Progenitor cell of endocrine pancreas (in vitro differentiated cells): ENCODE results near the gene ZDHHC24. TPM values are rescaled to one million over a fixed set of nuclear protein-coding genes. Genes with fewer than 3 reads are reported as not detected.

Experiments
- DNase-seq: peaks from one replicate; pipeline ENCODE4 v3.0.0; 2021; ENCODE audit warnings: low spot score; ENCODE audit not compliant: unreplicated experiment
- H3K27ac Mint-ChIP-seq: 2 replicates; pipeline ENCODE4 v1.8.0; 2021; ENCODE audit warnings: mild to moderate bottlenecking, moderate library complexity, mixed read lengths
- H3K27me3 Mint-ChIP-seq: 2 replicates; pipeline ENCODE4 v1.8.0; 2021; ENCODE audit warnings: mixed read lengths
- H3K36me3 Mint-ChIP-seq: 2 replicates; pipeline ENCODE4 v1.8.0; 2022; ENCODE audit warnings: mixed read lengths; ENCODE audit not compliant: insufficient read depth
- H3K4me1 Mint-ChIP-seq: 2 replicates; pipeline ENCODE4 v1.8.0; 2021; ENCODE audit warnings: low read depth, mixed read lengths
- H3K4me3 Mint-ChIP-seq: 2 replicates; pipeline ENCODE4 v1.8.0; 2021; ENCODE audit warnings: low read depth, mild to moderate bottlenecking, moderate library complexity, mixed read lengths
- H3K9me3 Mint-ChIP-seq: 2 replicates; pipeline ENCODE4 v1.8.0; 2021; ENCODE audit warnings: low read depth, mixed read lengths
- total RNA-seq: library from RNA; stranded (reverse); gene quantifications from 2 replicates; pipeline ENCODE4 v1.2.1, GENCODE V29; 2021
- TF ChIP-seq, protein P1 (sequence below): fragments of 200-600 bp; sonication (generic); IDR thresholded peaks from one replicate; pipeline ENCODE4 v1.5.0; 2021; ENCODE audit warnings: antibody characterized with exemption, mild to moderate bottlenecking; ENCODE audit not compliant: unreplicated experiment

ZDHHC24 gene
- total RNA-seq, 1 donor from 2014 or later, result 9.7 TPM

DNA sequence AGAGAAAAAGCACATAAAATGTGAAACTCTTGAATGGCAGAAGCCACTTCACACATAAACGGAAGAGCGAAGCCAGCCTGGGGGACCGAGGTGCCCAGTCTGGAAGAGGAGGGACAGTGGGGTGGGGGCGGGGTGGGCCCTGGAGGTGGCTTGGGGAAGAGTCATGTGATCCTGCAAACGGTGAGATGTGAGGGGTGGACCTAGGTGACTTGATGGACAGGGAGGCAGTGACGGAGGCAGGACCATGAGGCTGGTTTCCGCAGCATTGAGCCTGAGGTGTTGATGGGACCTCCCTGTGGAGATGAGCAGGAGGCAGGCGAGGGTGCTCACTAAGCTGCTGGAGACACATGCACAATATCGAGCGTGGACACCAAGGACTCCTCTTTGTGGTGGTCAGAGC, 16.8 kb downstream of the ZDHHC24 start:
- no peak overlapping the region for H3K4me3 Mint-ChIP-seq
- TF ChIP-seq, protein P1, sequence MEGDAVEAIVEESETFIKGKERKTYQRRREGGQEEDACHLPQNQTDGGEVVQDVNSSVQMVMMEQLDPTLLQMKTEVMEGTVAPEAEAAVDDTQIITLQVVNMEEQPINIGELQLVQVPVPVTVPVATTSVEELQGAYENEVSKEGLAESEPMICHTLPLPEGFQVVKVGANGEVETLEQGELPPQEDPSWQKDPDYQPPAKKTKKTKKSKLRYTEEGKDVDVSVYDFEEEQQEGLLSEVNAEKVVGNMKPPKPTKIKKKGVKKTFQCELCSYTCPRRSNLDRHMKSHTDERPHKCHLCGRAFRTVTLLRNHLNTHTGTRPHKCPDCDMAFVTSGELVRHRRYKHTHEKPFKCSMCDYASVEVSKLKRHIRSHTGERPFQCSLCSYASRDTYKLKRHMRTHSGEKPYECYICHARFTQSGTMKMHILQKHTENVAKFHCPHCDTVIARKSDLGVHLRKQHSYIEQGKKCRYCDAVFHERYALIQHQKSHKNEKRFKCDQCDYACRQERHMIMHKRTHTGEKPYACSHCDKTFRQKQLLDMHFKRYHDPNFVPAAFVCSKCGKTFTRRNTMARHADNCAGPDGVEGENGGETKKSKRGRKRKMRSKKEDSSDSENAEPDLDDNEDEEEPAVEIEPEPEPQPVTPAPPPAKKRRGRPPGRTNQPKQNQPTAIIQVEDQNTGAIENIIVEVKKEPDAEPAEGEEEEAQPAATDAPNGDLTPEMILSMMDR, result no peak
- no peaks in the 10 kb centered on the region for H3K9me3 Mint-ChIP-seq
- H3K27me3 Mint-ChIP-seq, result no peaks in the 10 kb centered on the region
- no peak overlapping the region for H3K27ac Mint-ChIP-seq
- H3K4me1 Mint-ChIP-seq, result peaks cover 2% of the 10 kb centered on the region
- peaks cover 8% of the 10 kb centered on the region for H3K36me3 Mint-ChIP-seq
- DNase-seq, result no peak

DNA sequence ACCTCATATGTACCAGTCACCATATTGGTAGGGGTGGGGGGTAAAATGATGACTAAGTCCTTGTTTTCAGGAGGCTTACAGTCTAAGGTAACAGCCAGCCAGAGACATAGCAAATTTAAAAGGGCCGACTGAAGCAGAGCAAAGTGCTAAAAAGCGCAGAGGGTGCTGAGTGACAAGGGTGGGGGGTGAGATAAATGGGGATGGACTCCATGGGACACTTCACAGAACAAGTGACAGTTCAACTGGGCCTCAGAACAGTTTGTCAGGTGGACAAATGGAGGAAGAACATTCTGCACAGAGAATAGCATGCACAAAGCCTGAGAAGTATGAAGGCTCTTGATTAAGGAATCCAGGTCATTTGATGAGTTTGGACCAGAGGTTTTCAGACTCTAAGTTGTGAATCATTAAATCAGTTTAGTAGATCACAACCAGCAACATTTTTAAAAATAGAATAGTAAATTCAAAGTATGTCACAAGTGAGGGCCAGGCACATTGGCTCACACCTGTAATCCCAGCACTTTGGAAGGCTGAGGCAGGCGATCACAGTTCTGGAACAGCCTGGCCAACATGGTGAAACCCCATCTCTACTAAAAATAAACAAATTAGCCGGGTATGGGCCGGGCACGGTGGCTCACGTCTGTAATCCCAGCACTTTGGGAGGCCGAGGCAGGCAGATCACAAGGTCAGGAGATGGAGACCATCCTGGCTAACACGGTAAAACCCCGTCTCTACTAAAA, 21.4 kb downstream of the ZDHHC24 start:
- Mint-ChIP-seq H3K9me3 (no peaks in the 10 kb centered on the region), H3K36me3 (peaks cover 11% of the 10 kb centered on the region), H3K4me1 (no peaks in the 10 kb centered on the region), H3K27ac (no peak overlapping the region), H3K4me3 (no peak overlapping the region), H3K27me3 (no peaks in the 10 kb centered on the region)
- DNase-seq, result no peak
- TF ChIP-seq, protein P1, result no peak

DNA sequence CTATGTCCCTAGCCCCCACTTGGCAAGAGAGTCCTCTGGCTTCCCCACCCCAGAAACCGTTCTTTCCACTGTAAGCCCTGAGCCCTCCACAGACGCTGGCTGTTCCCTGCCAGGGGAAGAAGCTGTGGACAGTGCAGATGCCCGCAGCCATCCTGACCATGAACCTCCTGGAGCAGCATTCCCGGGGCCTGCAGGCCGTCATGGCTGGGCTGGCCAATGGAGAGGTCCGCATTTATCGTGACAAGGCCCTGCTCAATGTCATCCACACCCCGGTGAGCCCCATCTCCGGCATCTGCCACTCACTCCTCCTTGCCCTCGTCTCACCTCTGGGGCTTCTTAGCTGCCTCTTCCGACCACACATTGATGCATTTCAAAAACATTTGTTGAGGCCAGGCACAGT, 22.2 kb downstream of the ZDHHC24 start:
- no peak overlapping the region for H3K27ac Mint-ChIP-seq
- no peak for DNase-seq
- no peak overlapping the region for H3K4me3 Mint-ChIP-seq
- H3K9me3 Mint-ChIP-seq, result no peaks in the 10 kb centered on the region
- H3K27me3 Mint-ChIP-seq, result no peaks in the 10 kb centered on the region
- peaks cover 13% of the 10 kb centered on the region for H3K36me3 Mint-ChIP-seq
- no peaks in the 10 kb centered on the region for H3K4me1 Mint-ChIP-seq
- TF ChIP-seq, protein P1, result no peak

DNA sequence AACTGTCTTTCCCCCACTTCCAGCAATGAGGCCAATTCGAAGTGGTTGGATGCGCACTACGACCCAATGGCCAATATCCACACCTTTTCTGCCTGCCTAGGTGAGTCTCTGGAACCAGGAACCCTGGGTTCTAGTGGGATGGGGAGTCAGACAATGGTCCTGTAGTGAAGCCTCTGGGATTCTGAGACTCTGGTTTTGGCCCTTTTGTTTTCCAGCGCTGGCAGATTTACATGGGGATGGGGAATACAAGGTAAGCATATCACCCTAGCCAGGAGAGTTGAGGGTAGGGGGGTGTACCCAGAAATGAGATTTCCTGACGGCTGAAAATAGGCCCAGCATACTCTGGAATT, 34.9 kb downstream of the ZDHHC24 start:
- TF ChIP-seq, protein P1, result no peak
- H3K36me3 Mint-ChIP-seq, result peaks cover 14% of the 10 kb centered on the region
- H3K4me1 Mint-ChIP-seq, result peaks cover 7% of the 10 kb centered on the region
- DNase-seq, result no peak
- H3K9me3 Mint-ChIP-seq, result no peaks in the 10 kb centered on the region
- peak overlapping the region; percentile 96 for H3K4me3 Mint-ChIP-seq
- no peaks in the 10 kb centered on the region for H3K27me3 Mint-ChIP-seq
- peak overlapping the region; percentile 95 for H3K27ac Mint-ChIP-seq

DNA sequence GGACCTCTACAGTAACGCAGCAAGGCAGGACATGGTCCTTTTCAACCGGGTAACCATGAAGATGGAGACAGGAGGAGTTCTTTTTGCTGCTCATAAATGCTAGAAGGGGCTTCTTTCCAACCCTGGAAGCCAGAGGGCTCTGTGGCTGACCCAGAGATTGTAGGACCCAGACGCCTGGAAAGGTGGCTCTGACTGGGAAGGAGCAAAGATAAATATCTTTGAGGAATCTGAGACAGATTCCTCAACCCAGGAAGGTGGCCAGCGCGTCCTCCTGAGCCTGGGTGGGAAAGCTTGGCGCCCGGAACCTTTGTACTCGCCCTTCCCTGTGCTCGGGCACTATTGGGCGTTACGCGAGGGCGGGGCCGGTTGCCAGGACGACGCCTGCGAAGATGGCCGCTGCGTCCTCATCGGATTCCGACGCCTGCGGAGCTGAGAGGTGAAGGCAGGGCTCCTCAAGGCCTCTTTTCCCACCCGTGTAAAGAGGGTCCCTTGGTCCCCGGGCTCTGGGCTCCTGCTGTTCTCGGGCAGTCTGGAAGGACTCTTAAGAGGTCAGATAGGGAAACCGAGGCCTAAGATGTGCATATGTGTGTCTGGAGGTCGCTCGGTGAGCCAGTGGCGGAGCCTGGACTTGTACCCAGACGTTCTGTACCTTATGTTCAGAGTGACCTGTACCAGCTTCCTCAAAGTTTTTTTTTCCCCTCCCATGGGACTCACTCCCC, 35.4 kb downstream of the ZDHHC24 start, which contains the start of gene BBS1:
BBS1 (plus strand) TSS at position 365 of the 719 bp plus-strand sequence; CDS start at position 390, 25 bp downstream.
- Mint-ChIP-seq H3K27ac (peak within 1 kb of the TSS; percentile 95), H3K4me1 (peaks cover 7% of the 10 kb centered on the region), H3K36me3 (peaks cover 14% of the 10 kb centered on the region), H3K9me3 (no peaks in the 10 kb centered on the region), H3K4me3 (peak within 1 kb of the TSS; percentile 96), H3K27me3 (no peaks in the 10 kb centered on the region)
- TF ChIP-seq, protein P1, result no peak
- DNase-seq, result peak; percentile 72
